CD4-positive, alpha-beta T cell (primary cell): ENCODE data around the gene ZDHHC3. TPM values are rescaled to one million over a fixed set of nuclear protein-coding genes. Genes with fewer than 3 reads are reported as not detected.

Experiments
- ATAC-seq: fragments of 200-7000 bp; cut with Tn5 transposase; one replicate; pipeline ENCODE4 v1.10.0; 2022; ENCODE audit warnings: mild to moderate bottlenecking; ENCODE audit not compliant: poor library complexity
- CTCF ChIA-PET: fragments of 350-600 bp; sonication (Branson Sonifier 250); formaldehyde crosslinking; loops from one replicate; lab custom pipeline; 2021; ENCODE audit warnings: antibody characterized with exemption, inconsistent platforms; lab: Charles Lee
- POLR2A ChIA-PET: fragments of 350-600 bp; sonication (Branson Sonifier 250); formaldehyde crosslinking; loops from one replicate; lab custom pipeline; 2021; ENCODE audit warnings: antibody characterized with exemption, inconsistent platforms; lab: Charles Lee
- DNase-seq, 14 experiments: peaks; one replicate each; pipeline ENCODE4 v3.0.0-alpha.2; 2013 to 2020; ENCODE audit warnings: mixed read lengths in 2 of 14
- H3K27ac ChIP-seq, 2 donors: one replicate each; pipeline versions ENCODE4 v1.5.1 to v1.7.0; 2013; ENCODE audit warnings: low read length in 2 of 2, low read depth in 1 of 2, mild to moderate bottlenecking in 1 of 2
- H3K27me3 ChIP-seq, 2 experiments: 1 replicate in 1 of 2; 2 replicates in 1 of 2; pipeline versions ENCODE4 v1.6.1 to v1.7.0; 2013; ENCODE audit warnings: low read length in 2 of 2, control low read depth in 1 of 2, mild to moderate bottlenecking in 1 of 2, moderate library complexity in 1 of 2; ENCODE audit not compliant: insufficient read depth in 2 of 2, control insufficient read depth in 1 of 2
- H3K36me3 ChIP-seq: one replicate; pipeline ENCODE4 v1.6.1; 2013; ENCODE audit warnings: low read length, control low read depth; ENCODE audit not compliant: insufficient read depth
- H3K4me1 ChIP-seq: one replicate; pipeline ENCODE4 v1.6.1; 2013; ENCODE audit warnings: low read length, control low read depth; ENCODE audit not compliant: insufficient read depth
- H3K4me3 ChIP-seq: one replicate; pipeline ENCODE4 v1.5.1; 2013; ENCODE audit warnings: mild to moderate bottlenecking, low read length, moderate library complexity
- H3K9me3 ChIP-seq, 2 experiments: 1 replicate in 1 of 2; 2 replicates in 1 of 2; pipeline versions ENCODE4 v1.6.1 to v1.7.0; 2013; ENCODE audit warnings: low read length in 2 of 2, mild to moderate bottlenecking in 2 of 2, control low read depth in 1 of 2, moderate library complexity in 1 of 2; ENCODE audit not compliant: control insufficient read depth in 1 of 2, insufficient read depth in 1 of 2
- H3K27ac Mint-ChIP-seq: one replicate; pipeline ENCODE4 v1.8.0; 2020; ENCODE audit warnings: mixed read lengths
- H3K27me3 Mint-ChIP-seq: one replicate; pipeline ENCODE4 v1.8.0; 2021; ENCODE audit warnings: mixed read lengths
- H3K36me3 Mint-ChIP-seq: one replicate; pipeline ENCODE4 v1.8.0; 2021; ENCODE audit warnings: low read depth, mixed read lengths
- H3K4me1 Mint-ChIP-seq: one replicate; pipeline ENCODE4 v1.8.0; 2021; ENCODE audit warnings: low read depth, mixed read lengths
- H3K4me3 Mint-ChIP-seq: one replicate; pipeline ENCODE4 v1.8.0; 2020; ENCODE audit warnings: mild to moderate bottlenecking, mixed read lengths
- H3K9me3 Mint-ChIP-seq: one replicate; pipeline ENCODE4 v1.8.0; 2020; ENCODE audit warnings: mixed read lengths
- intact Hi-C, 2 experiments: fragments of 100-400 bp; cut with DNase I in 1 of 2; cut with micrococcal nuclease in 1 of 2; formaldehyde crosslinking; loops; one replicate each; pipeline versions ENCODE4 v1.15.1 to v1.9.0; 2023 to 2025; cut with DNase I, micrococcal nuclease
- total RNA-seq, 174 experiments: library from RNA in 2 of 174; stranded (reverse) in 2 of 174; gene quantifications; one replicate each; pipeline ENCODE4 v1.2.3 and lab custom pipeline; 2021 to 2026
- TF ChIP-seq, protein P1 (sequence below): fragments of 200-600 bp; IDR thresholded peaks from one replicate; pipeline ENCODE4 v1.8.0; 2022; ENCODE audit warnings: antibody characterized with exemption, mild to moderate bottlenecking

Gene ZDHHC3
- total RNA-seq, 2 experiments from 2014 or later = 34.4 to 34.6 TPM

DNA sequence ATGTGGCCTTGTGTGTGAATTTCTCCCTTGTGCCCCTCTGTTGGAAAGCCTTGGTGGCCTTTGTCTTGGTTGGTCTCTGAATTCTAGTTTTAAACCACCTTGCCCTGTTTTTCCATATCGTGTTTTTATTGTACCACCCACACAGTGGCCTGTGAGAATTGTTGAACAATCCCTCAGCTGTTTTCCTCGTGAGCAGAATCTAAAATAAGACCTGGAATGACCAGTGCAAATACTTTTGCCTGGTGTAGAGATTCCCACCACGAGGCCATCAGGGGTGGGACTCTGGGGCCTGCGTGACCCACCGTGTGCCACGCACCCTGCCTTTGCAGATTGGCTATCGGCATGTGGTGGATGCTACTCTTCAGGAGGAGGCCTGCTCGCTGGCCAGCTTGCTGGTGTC is 31.1 kb upstream of the ZDHHC3 start:
- H3K27me3 Mint-ChIP-seq = no peaks in the 10 kb centered on the region
- POLR2A ChIA-PET = interaction anchor here (2.7 kb wide), 1 partner anchor 31 kb away, joined by 18 read pairs; the partner anchor contains the start of genes EXOSC7 and ZDHHC3
- H3K4me1 Mint-ChIP-seq = peaks cover 52% of the 10 kb centered on the region
- CTCF ChIA-PET = no interaction called here
- DNase-seq = no peak
- H3K4me3 Mint-ChIP-seq = no peak overlapping the region
- H3K4me3 ChIP-seq = no peak overlapping the region
- H3K27ac Mint-ChIP-seq = peak overlapping the region; percentile 44
- peaks cover 86% of the 10 kb centered on the region for H3K36me3 Mint-ChIP-seq
- H3K9me3 Mint-ChIP-seq = no peaks in the 10 kb centered on the region
- ATAC-seq = no peak
- TF ChIP-seq, protein P1, sequence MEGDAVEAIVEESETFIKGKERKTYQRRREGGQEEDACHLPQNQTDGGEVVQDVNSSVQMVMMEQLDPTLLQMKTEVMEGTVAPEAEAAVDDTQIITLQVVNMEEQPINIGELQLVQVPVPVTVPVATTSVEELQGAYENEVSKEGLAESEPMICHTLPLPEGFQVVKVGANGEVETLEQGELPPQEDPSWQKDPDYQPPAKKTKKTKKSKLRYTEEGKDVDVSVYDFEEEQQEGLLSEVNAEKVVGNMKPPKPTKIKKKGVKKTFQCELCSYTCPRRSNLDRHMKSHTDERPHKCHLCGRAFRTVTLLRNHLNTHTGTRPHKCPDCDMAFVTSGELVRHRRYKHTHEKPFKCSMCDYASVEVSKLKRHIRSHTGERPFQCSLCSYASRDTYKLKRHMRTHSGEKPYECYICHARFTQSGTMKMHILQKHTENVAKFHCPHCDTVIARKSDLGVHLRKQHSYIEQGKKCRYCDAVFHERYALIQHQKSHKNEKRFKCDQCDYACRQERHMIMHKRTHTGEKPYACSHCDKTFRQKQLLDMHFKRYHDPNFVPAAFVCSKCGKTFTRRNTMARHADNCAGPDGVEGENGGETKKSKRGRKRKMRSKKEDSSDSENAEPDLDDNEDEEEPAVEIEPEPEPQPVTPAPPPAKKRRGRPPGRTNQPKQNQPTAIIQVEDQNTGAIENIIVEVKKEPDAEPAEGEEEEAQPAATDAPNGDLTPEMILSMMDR = no peak
- H3K27me3 ChIP-seq = peaks cover 0 to 2% of the 10 kb centered on the region in 2 experiments
- no peaks in the 10 kb centered on the region for H3K9me3 ChIP-seq
- H3K27ac ChIP-seq = peak overlapping the region in 1 of 2 donors; percentile 55
- peaks cover 49% of the 10 kb centered on the region for H3K36me3 ChIP-seq
- intact Hi-C loops = no loop called here
- peaks cover 54% of the 10 kb centered on the region for H3K4me1 ChIP-seq

DNA sequence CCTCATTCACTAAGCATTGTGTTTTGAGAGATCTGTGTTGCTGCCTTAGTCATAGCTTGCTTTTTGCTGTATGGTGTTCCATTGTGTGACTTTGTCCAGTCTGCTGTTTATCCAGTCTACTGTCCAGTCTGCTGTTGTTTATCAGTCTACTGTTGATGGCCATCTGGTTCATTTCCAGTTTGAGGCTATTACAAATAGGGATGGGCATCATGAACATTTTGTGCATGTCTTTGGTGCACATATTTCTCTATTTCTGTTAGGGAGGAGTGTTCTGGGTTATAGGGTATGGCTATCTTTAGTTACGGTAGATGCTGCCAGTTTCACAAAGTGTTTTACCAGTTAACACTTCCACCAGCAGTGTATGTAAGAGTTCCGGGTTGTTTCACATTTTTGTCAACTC is 27.9 kb upstream of the ZDHHC3 start:
- Histone ChIP-seq H3K27me3 (peaks cover 0 to 2% of the 10 kb centered on the region in 2 experiments), H3K36me3 (peaks cover 54% of the 10 kb centered on the region), H3K4me3 (no peak overlapping the region), H3K27ac (peak overlapping the region in 1 of 2 donors; percentile 30), H3K9me3 (no peaks in the 10 kb centered on the region), H3K4me1 (peaks cover 39% of the 10 kb centered on the region)
- intact Hi-C loops = no loop called here
- CTCF ChIA-PET = no interaction called here
- Mint-ChIP-seq H3K27me3 (no peaks in the 10 kb centered on the region), H3K27ac (peak overlapping the region; percentile 57), H3K36me3 (peaks cover 86% of the 10 kb centered on the region), H3K9me3 (no peaks in the 10 kb centered on the region), H3K4me1 (peaks cover 43% of the 10 kb centered on the region), H3K4me3 (no peak overlapping the region)
- TF ChIP-seq, protein P1 = no peak
- POLR2A ChIA-PET = interaction anchor here (1.3 kb wide), 1 partner anchor 114 kb away, joined by 3 read pairs; no protein-coding TSS in a partner anchor
- DNase-seq = no peak
- no peak for ATAC-seq

DNA sequence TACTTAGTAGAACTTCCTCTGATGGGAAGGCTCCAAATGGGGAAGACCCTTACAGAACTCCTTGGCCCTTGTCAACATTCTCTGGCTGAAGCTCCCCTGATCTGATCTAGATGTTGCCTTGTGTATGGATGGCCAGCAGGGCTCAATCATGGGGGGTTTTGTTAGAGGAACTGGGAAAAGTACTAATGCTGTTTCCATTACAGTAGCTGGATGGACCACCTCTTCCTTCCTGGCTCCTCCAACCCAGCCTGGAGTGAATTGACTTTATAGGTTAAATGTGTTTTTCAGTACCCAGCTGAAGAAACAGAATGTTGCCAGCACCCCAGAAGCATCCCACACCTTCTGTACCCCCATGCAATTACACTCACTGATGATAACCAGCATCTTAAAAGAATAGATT is 27.4 kb upstream of the ZDHHC3 start:
- H3K27ac Mint-ChIP-seq = peak overlapping the region; percentile 57
- TF ChIP-seq, protein P1 = no peak
- CTCF ChIA-PET = no interaction called here
- H3K27ac ChIP-seq = peak overlapping the region in 1 of 2 donors; percentile 30
- peaks cover 43% of the 10 kb centered on the region for H3K4me1 Mint-ChIP-seq
- no peaks in the 10 kb centered on the region for H3K9me3 Mint-ChIP-seq
- no peak for ATAC-seq
- H3K4me3 Mint-ChIP-seq = no peak overlapping the region
- no peak for DNase-seq
- H3K4me1 ChIP-seq = peaks cover 39% of the 10 kb centered on the region
- H3K27me3 Mint-ChIP-seq = no peaks in the 10 kb centered on the region
- no peaks in the 10 kb centered on the region for H3K9me3 ChIP-seq
- peaks cover 86% of the 10 kb centered on the region for H3K36me3 Mint-ChIP-seq
- no peak overlapping the region for H3K4me3 ChIP-seq
- POLR2A ChIA-PET = interaction anchor here (1.3 kb wide), 1 partner anchor 114 kb away, joined by 3 read pairs; no protein-coding TSS in a partner anchor
- peaks cover 55% of the 10 kb centered on the region for H3K36me3 ChIP-seq
- intact Hi-C loops = no loop called here
- H3K27me3 ChIP-seq = peaks cover 0 to 2% of the 10 kb centered on the region in 2 experiments
